GM10266 (cell line): ENCODE data around the gene WDFY2.

Source experiments
- DNase-seq: peaks from one replicate; pipeline ENCODE4 v3.0.0; 2012; ENCODE audit errors: extremely low spot score
- TF ChIP-seq, protein P1 (sequence below): IDR thresholded peaks from 2 replicates; pipeline ENCODE4 v1.5.1; 2012; ENCODE audit warnings: mild to moderate bottlenecking, low read depth; ENCODE audit not compliant: control insufficient read depth, insufficient read depth; ENCODE audit errors: missing control alignments

Gene WDFY2

DNA sequence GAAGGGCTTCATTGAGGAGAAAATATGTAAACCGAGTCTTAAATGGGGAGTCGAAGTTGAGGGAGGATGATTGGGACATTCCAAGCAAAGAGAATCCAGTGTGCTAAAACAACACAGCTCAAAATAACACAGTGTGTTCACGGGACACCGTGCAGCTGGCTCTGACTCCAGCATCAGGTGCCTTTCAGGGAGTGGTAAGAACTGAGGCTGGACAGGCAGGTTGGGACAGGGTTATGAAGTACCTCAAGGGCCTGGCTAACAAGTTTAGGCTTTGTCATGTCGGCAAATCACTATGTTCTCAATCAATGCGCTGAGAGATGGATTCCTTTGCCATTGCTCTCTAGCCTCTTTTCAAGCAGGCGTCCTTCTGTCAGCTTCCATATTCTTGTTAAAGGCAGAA, 27.5 kb upstream of the WDFY2 start:
- TF ChIP-seq, protein P1, sequence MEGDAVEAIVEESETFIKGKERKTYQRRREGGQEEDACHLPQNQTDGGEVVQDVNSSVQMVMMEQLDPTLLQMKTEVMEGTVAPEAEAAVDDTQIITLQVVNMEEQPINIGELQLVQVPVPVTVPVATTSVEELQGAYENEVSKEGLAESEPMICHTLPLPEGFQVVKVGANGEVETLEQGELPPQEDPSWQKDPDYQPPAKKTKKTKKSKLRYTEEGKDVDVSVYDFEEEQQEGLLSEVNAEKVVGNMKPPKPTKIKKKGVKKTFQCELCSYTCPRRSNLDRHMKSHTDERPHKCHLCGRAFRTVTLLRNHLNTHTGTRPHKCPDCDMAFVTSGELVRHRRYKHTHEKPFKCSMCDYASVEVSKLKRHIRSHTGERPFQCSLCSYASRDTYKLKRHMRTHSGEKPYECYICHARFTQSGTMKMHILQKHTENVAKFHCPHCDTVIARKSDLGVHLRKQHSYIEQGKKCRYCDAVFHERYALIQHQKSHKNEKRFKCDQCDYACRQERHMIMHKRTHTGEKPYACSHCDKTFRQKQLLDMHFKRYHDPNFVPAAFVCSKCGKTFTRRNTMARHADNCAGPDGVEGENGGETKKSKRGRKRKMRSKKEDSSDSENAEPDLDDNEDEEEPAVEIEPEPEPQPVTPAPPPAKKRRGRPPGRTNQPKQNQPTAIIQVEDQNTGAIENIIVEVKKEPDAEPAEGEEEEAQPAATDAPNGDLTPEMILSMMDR = no peak
- no peak for DNase-seq

DNA sequence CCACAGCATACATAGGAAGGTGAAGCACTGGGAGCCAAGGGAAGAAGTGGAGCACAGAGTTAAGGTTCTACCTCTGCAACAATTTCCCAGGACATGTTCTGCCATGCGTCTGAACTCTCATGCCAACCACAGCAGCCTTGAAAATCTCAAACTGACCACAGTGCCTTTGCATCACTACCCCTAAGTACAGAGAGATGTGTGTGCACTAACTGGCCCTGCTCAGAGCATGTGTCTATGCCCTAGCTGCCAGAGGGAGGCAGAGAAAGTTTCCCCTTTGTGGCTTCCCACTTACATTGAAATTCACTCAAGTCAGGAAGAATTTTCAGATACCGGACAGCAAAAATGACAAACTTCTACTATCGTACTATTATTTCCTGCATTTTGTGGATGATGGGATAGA, 26.8 kb upstream of the WDFY2 start:
- no peak for DNase-seq
- TF ChIP-seq, protein P1 = no peak

DNA sequence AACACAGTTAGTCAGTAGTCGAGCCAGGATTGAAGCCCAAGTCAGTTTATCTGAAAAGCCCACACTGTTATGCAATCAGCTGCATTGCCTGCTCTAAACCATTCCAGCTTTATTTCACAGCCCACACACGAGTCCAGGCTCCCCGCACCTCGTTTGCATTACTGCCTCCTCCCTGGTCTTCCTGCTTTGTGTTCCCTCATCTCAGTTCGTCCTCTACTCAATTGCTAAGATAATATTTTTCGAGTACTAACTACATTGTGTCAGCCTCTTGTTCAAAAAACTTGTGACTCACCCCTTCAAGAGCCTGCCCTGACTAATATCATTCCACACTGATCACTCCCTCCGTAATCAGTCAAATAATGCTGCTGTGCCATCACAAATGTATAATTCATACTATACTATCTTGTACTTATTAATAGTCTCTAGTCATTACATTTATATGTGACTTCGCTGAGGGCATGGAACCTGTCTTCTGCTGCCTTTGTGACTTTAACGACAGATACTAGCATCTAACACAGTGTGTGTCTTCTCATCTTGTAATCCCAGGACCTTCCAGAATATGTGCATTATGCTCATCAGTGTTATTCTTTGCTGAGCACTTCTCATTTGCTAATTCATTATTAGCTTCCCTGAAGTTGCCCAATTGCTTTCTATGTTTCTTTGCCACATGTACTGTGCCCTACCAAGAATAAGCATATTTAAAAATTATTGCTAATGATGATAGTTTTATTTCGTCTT, 26.2 kb upstream of the WDFY2 start:
- no peak for DNase-seq
- TF ChIP-seq, protein P1 = no peak

DNA sequence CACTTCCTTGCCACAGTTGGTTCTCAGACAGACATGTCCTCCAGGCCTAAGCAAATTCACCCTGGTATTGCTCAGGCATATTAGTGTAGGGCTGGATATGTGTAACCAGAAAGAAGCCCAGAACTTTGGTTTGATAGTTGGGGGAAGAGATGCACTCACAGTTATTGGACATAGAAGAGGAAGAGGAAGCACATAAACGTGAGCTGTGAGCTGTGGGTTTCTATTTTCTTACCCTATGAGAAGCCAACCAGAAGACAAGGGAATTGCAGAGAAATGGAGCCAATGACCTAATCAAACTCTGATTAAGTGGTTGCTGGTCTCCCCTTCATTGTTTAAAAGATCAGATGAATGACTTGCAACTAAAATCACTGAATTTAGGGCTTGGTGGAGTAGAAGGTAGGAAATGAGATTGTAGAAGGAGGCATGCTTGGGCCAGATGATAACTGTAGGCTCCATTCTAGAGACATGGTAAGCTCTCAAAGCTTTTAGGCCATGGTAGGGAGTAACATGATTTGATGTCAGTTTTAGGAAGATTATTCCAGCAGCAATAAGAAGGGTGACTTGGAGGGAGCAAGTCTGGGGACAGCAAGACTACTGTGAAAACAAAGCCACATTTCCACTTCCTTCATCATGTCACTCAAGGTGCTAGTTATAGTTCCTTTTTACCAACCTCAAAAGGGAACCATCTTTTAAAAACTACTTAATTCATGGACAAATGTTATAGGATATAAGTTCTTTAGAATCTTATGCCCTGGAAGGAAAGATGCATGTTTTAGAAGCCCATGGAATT, 24.1 kb upstream of the WDFY2 start:
- TF ChIP-seq, protein P1 = no peak
- no peak for DNase-seq

DNA sequence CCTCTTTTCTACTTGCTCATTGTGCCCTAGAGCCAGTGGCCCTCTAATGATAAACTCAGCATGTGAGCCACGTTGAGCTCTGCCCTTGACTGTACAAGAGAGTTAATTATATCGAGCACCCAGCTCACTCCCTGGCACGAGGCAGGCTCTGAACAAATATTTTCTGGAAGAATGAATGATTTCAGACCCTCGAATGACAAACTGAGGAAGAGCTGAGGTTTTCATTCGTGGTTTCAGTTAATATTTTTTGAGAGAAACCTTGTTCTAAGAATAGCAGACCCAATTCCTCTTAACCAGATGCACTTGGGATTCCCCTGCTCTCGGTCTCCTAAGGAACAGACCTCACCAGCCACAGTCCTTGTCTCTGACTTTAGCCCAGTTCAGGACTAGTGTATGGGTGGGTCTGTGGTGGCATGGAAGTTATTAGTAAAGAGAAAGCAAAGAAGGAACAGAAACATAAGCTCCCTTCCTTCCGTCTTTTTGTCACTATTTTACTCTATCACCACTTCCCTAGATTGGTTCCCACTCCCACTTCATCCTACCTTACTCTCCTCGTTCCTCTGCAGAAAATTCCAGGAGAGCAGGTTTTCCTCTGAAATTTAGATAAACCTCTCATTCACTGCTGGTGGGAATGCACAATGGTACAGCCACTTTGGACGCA, 22.1 kb upstream of the WDFY2 start:
- TF ChIP-seq, protein P1 = no peak
- peak; percentile 30 for DNase-seq

GRCh38 chr13:51564252-51564651, 20.0 kb upstream of the WDFY2 start:
- TF ChIP-seq, protein P1 = no peak

More at GRCh38 chr13:51564252-51564651, 20.0 kb upstream of the WDFY2 start:
- no peak for DNase-seq
